HUES48 (cell line): ENCODE results near the gene RNF181.
"Not testable (repeated sequence)": the region's sequence is repeated elsewhere in the genome, so short reads cannot be mapped to it uniquely, and the experiment has no call there.

Source experiments
- H3K27ac ChIP-seq: one replicate; pipeline ENCODE4 v1.7.0; 2013; ENCODE audit warnings: low read depth, low read length, inconsistent platforms
- H3K27me3 ChIP-seq: 2 replicates; pipeline ENCODE4 v1.6.1; 2013; ENCODE audit warnings: mild to moderate bottlenecking, low read length; ENCODE audit not compliant: control insufficient read depth, insufficient read depth
- H3K36me3 ChIP-seq: 2 replicates; pipeline ENCODE4 v1.6.1; 2013; ENCODE audit warnings: low read length; ENCODE audit not compliant: control insufficient read depth, insufficient read depth
- H3K4me1 ChIP-seq: 2 replicates; pipeline ENCODE4 v1.6.1; 2013; ENCODE audit warnings: mild to moderate bottlenecking, low read length; ENCODE audit not compliant: control insufficient read depth, insufficient read depth
- H3K4me3 ChIP-seq: 2 replicates; pipeline ENCODE4 v1.5.1; 2013; ENCODE audit warnings: mild to moderate bottlenecking, low read depth, low read length
- H3K9ac ChIP-seq: 2 replicates; pipeline ENCODE4 v1.6.1; 2013; ENCODE audit warnings: mild to moderate bottlenecking, low read depth, low read length, moderate library complexity
- H3K9me3 ChIP-seq: 2 replicates; pipeline ENCODE4 v1.6.1; 2013; ENCODE audit warnings: low read length; ENCODE audit not compliant: control insufficient read depth, insufficient read depth

RNF181 gene

GRCh38 chr2:85588236-85588635, 7.3 kb upstream of the RNF181 start:
- Histone ChIP-seq H3K9ac (no peak overlapping the region), H3K27ac (no peak overlapping the region), H3K4me1 (peaks cover 4% of the 10 kb centered on the region; the same call in 1 of the 2 replicates), H3K36me3 (no peaks in the 10 kb centered on the region), H3K9me3 (no peaks in the 10 kb centered on the region), H3K27me3 (peaks cover 27% of the 10 kb centered on the region), H3K4me3 (no peak overlapping the region)

GRCh38 chr2:85588645-85589044, 6.9 kb upstream of the RNF181 start:
- Histone ChIP-seq H3K36me3 (no peaks in the 10 kb centered on the region), H3K27ac (no peak overlapping the region), H3K9ac (no peak overlapping the region), H3K4me3 (no peak overlapping the region), H3K9me3 (no peaks in the 10 kb centered on the region), H3K27me3 (peaks cover 23% of the 10 kb centered on the region), H3K4me1 (peaks cover 4% of the 10 kb centered on the region; the same call in 1 of the 2 replicates)

- Histone ChIP-seq H3K36me3 (no peaks in the 10 kb centered on the region), H3K27me3 (peaks cover 17% of the 10 kb centered on the region), H3K9ac (no peak overlapping the region), H3K4me3 (no peak overlapping the region), H3K4me1 (peaks cover 4% of the 10 kb centered on the region; the same call in 1 of the 2 replicates), H3K9me3 (no peaks in the 10 kb centered on the region), H3K27ac (no peak overlapping the region)
Measured at GRCh38 chr2:85589181-85589580, 6.4 kb upstream of the RNF181 start.

- Histone ChIP-seq H3K9ac (no peak overlapping the region), H3K36me3 (no peaks in the 10 kb centered on the region), H3K9me3 (no peaks in the 10 kb centered on the region), H3K27me3 (peaks cover 8% of the 10 kb centered on the region), H3K4me3 (no peak overlapping the region), H3K4me1 (no peaks in the 10 kb centered on the region), H3K27ac (no peak overlapping the region)
Measured at GRCh38 chr2:85589982-85590791, 5.4 kb upstream of the RNF181 start.

GRCh38 chr2:85590950-85591349, 4.6 kb upstream of the RNF181 start:
- H3K27ac ChIP-seq, result no peak overlapping the region
- H3K36me3 ChIP-seq, result no peaks in the 10 kb centered on the region
- no peak overlapping the region for H3K9ac ChIP-seq
- no peaks in the 10 kb centered on the region for H3K9me3 ChIP-seq
- H3K4me1 ChIP-seq, result no peaks in the 10 kb centered on the region
- H3K27me3 ChIP-seq, result peaks cover under 1% of the 10 kb centered on the region
- no peak overlapping the region for H3K4me3 ChIP-seq

- Histone ChIP-seq H3K4me3 (no peak overlapping the region), H3K4me1 (peaks cover 2% of the 10 kb centered on the region; the same call in 1 of the 2 replicates), H3K9me3 (no peaks in the 10 kb centered on the region), H3K27me3 (no peaks in the 10 kb centered on the region), H3K27ac (no peak overlapping the region), H3K36me3 (peaks cover 1% of the 10 kb centered on the region), H3K9ac (no peak overlapping the region)
Measured at GRCh38 chr2:85591563-85591962, 4.0 kb upstream of the RNF181 start.

- H3K9me3 ChIP-seq, H3K4me3 ChIP-seq, H3K27me3 ChIP-seq, H3K4me1 ChIP-seq, H3K27ac ChIP-seq, H3K36me3 ChIP-seq, H3K9ac ChIP-seq: not testable (repeated sequence)
Measured at GRCh38 chr2:85592299-85592698, 3.2 kb upstream of the RNF181 start.

GRCh38 chr2:85593023-85593422, 2.5 kb upstream of the RNF181 start:
- Histone ChIP-seq H3K36me3 (peaks cover 14% of the 10 kb centered on the region), H3K9me3 (no peaks in the 10 kb centered on the region), H3K9ac (no peak overlapping the region), H3K27ac (no peak overlapping the region), H3K4me3 (no peak overlapping the region), H3K27me3 (no peaks in the 10 kb centered on the region), H3K4me1 (peaks cover 3% of the 10 kb centered on the region; the same call in 1 of the 2 replicates)

- Histone ChIP-seq H3K27ac (peak overlapping the region; percentile 90), H3K9me3 (no peaks in the 10 kb centered on the region), H3K9ac (peak overlapping the region; percentile 83), H3K4me3 (peak overlapping the region; percentile 95), H3K4me1 (peaks cover 3% of the 10 kb centered on the region; the same call in 1 of the 2 replicates), H3K27me3 (no peaks in the 10 kb centered on the region), H3K36me3 (peaks cover 22% of the 10 kb centered on the region)
Measured at GRCh38 chr2:85594715-85595300, 737 bp upstream of the RNF181 start.

- Histone ChIP-seq H3K27ac (no peak overlapping the region), H3K9ac (peak overlapping the region; percentile 69), H3K4me1 (peaks cover 3% of the 10 kb centered on the region; the same call in 1 of the 2 replicates), H3K36me3 (peaks cover 27% of the 10 kb centered on the region), H3K9me3 (no peaks in the 10 kb centered on the region), H3K27me3 (no peaks in the 10 kb centered on the region), H3K4me3 (peak overlapping the region; percentile 95)
Measured at GRCh38 chr2:85596026-85596333, 435 bp downstream of the RNF181 start.

GRCh38 chr2:85596486-85597143, 1.1 kb downstream of the RNF181 start:
- H3K27me3 ChIP-seq, result no peaks in the 10 kb centered on the region
- H3K4me3 ChIP-seq, result peak overlapping the region; percentile 95
- no peak overlapping the region for H3K27ac ChIP-seq
- peaks cover 3% of the 10 kb centered on the region; the same call in 1 of the 2 replicates for H3K4me1 ChIP-seq
- H3K9me3 ChIP-seq, result no peaks in the 10 kb centered on the region
- no peak overlapping the region for H3K9ac ChIP-seq
- peaks cover 27% of the 10 kb centered on the region for H3K36me3 ChIP-seq
